Naive thymus-derived CD4-positive, alpha-beta T cell (primary cell): ENCODE data around the gene RDH14. TPM values are rescaled to one million over a fixed set of nuclear protein-coding genes. Genes with fewer than 3 reads are reported as not detected.

ENCODE experiments used
- ATAC-seq: fragments of 150-1000 bp; cut with Tn5 transposase; 2 replicates; pipeline ENCODE4 v1.10.0; 2021; ENCODE audit warnings: mild to moderate bottlenecking, moderate library complexity
- CTCF ChIA-PET: fragments of 350-600 bp; sonication (Branson Sonifier 250); formaldehyde crosslinking; loops from one replicate; lab custom pipeline; 2021; ENCODE audit warnings: antibody characterized with exemption; lab: Charles Lee
- POLR2A ChIA-PET: fragments of 350-600 bp; sonication (Branson Sonifier 250); formaldehyde crosslinking; loops from one replicate; lab custom pipeline; 2021; ENCODE audit warnings: antibody characterized with exemption, inconsistent platforms; lab: Charles Lee
- DNase-seq, 9 donors: peaks; one replicate each; pipeline versions ENCODE4 v3.0.0 to v3.0.0-alpha.2; 2020 to 2022; ENCODE audit warnings: mixed read lengths in 1 of 9
- H3K27ac ChIP-seq: one replicate; pipeline ENCODE4 v1.7.0; 2013; ENCODE audit warnings: mild to moderate bottlenecking, low read depth, low read length, moderate library complexity
- H3K27me3 ChIP-seq, 2 donors: one replicate each; pipeline ENCODE4 v1.7.0; 2013; ENCODE audit warnings: low read length in 2 of 2, mild to moderate bottlenecking in 2 of 2, moderate library complexity in 2 of 2; ENCODE audit not compliant: control insufficient read depth in 2 of 2, insufficient read depth in 2 of 2
- H3K36me3 ChIP-seq, 3 experiments: 1 replicate in 2 of 3; 2 replicates in 1 of 3; pipeline ENCODE4 v1.7.0; 2013; ENCODE audit warnings: low read length in 3 of 3, mild to moderate bottlenecking in 3 of 3, moderate library complexity in 1 of 3; ENCODE audit not compliant: insufficient read depth in 3 of 3, control insufficient read depth in 2 of 3
- H3K4me1 ChIP-seq, 2 donors: one replicate each; pipeline ENCODE4 v1.7.0; 2013; ENCODE audit warnings: low read length in 2 of 2, mild to moderate bottlenecking in 2 of 2, moderate library complexity in 1 of 2; ENCODE audit not compliant: control insufficient read depth in 2 of 2, insufficient read depth in 2 of 2
- H3K4me3 ChIP-seq: 2 replicates; pipeline ENCODE4 v1.7.0; 2013; ENCODE audit warnings: mild to moderate bottlenecking, low read length
- H3K9me3 ChIP-seq, 3 experiments: 1 replicate in 2 of 3; 2 replicates in 1 of 3; pipeline ENCODE4 v1.7.0; 2013; ENCODE audit warnings: low read length in 3 of 3; ENCODE audit not compliant: control insufficient read depth in 2 of 3
- H3K27ac Mint-ChIP-seq, 9 donors: one replicate each; pipeline ENCODE4 v1.8.0; 2020 to 2022; ENCODE audit warnings: mixed read lengths in 9 of 9, mild to moderate bottlenecking in 8 of 9, moderate library complexity in 5 of 9, inconsistent platforms in 2 of 9
- H3K27me3 Mint-ChIP-seq, 5 donors: one replicate each; pipeline ENCODE4 v1.8.0; 2021 to 2022; ENCODE audit warnings: mixed read lengths in 5 of 5, mild to moderate bottlenecking in 1 of 5
- H3K36me3 Mint-ChIP-seq, 5 donors: one replicate each; pipeline ENCODE4 v1.8.0; 2020 to 2022; ENCODE audit warnings: mixed read lengths in 5 of 5, mild to moderate bottlenecking in 3 of 5, inconsistent platforms in 1 of 5
- H3K4me1 Mint-ChIP-seq, 7 donors: one replicate each; pipeline ENCODE4 v1.8.0; 2020 to 2022; ENCODE audit warnings: mixed read lengths in 7 of 7, mild to moderate bottlenecking in 3 of 7, inconsistent platforms in 1 of 7
- H3K4me3 Mint-ChIP-seq, 10 donors: one replicate each; pipeline ENCODE4 v1.8.0; 2020 to 2022; ENCODE audit warnings: mild to moderate bottlenecking in 10 of 10, mixed read lengths in 10 of 10, moderate library complexity in 6 of 10, inconsistent platforms in 2 of 10
- H3K9me3 Mint-ChIP-seq, 11 donors: one replicate each; pipeline ENCODE4 v1.8.0; 2020 to 2022; ENCODE audit warnings: mixed read lengths in 11 of 11, mild to moderate bottlenecking in 4 of 11, inconsistent platforms in 1 of 11, moderate library complexity in 1 of 11
- intact Hi-C, 2 donors: fragments of 100-400 bp; cut with micrococcal nuclease; formaldehyde crosslinking; loops; one replicate each; pipeline ENCODE4 v1.15.1; 2023
- polyA plus RNA-seq, 2 donors: library from polyadenylated mRNA; unstranded; fragments of 300-500 nt; fragmentation: Illumina TruSeq; gene quantifications; one replicate each; pipeline ENCODE4 v1.2.3, GENCODE V29; 2021
- total RNA-seq, 6 experiments: library from RNA in 5 of 6; stranded (reverse) in 5 of 6; gene quantifications; 1 replicate in 5 of 6; 2 replicates in 1 of 6; pipeline ENCODE4 v1.2.3 and lab custom pipeline; 2021 to 2026

Gene RDH14
- total and polyA plus RNA-seq, 7 experiments from 2014 or later = 9.4 to 54.8 (median 17.7) TPM

GRCh38 chr2:18536697-18537096 is 23.8 kb downstream of the RDH14 start:
- ChIA-PET CTCF (interaction anchor here (1.0 kb wide), 1 partner anchor 17 kb away, joined by 3 read pairs; no protein-coding TSS in a partner anchor), POLR2A (no interaction called here)
- Histone ChIP-seq H3K36me3 (no peaks in the 10 kb centered on the region), H3K27ac (no peak overlapping the region), H3K27me3 (no peaks in the 10 kb centered on the region), H3K4me3 (no peak overlapping the region), H3K4me1 (no peaks in the 10 kb centered on the region), H3K9me3 (no peaks in the 10 kb centered on the region)
- H3K27me3 Mint-ChIP-seq = peaks cover 0 to 9% (median 3%) of the 10 kb centered on the region in 5 donors
- H3K4me1 Mint-ChIP-seq = peaks cover 0 to 4% (median 0%) of the 10 kb centered on the region in 7 donors
- H3K4me3 Mint-ChIP-seq = no peak overlapping the region
- peaks cover 0 to 13% (median 5%) of the 10 kb centered on the region in 11 donors for H3K9me3 Mint-ChIP-seq
- H3K27ac Mint-ChIP-seq = no peak overlapping the region
- DNase-seq (no peak), ATAC-seq (no peak)
- H3K36me3 Mint-ChIP-seq = peaks cover 0 to 11% (median 6%) of the 10 kb centered on the region in 5 donors
- intact Hi-C loops = no loop called here

- H3K27ac Mint-ChIP-seq = no peak overlapping the region
- peaks cover 0 to 8% (median 4%) of the 10 kb centered on the region in 5 donors for H3K36me3 Mint-ChIP-seq
- intact Hi-C loops = no loop called here
- no peaks in the 10 kb centered on the region for H3K27me3 ChIP-seq
- ChIA-PET CTCF (interaction anchor here (1.0 kb wide), 1 partner anchor 16 kb away, joined by 3 read pairs; no protein-coding TSS in a partner anchor), POLR2A (no interaction called here)
- H3K27ac ChIP-seq = no peak overlapping the region
- no peak overlapping the region for H3K4me3 ChIP-seq
- DNase-seq = no peak
- H3K9me3 Mint-ChIP-seq = peaks cover 0 to 9% (median 4%) of the 10 kb centered on the region in 11 donors
- H3K36me3 ChIP-seq = no peaks in the 10 kb centered on the region
- H3K4me1 Mint-ChIP-seq = peaks cover 0 to 4% (median 0%) of the 10 kb centered on the region in 7 donors
- H3K27me3 Mint-ChIP-seq = peaks cover 0 to 9% (median 0%) of the 10 kb centered on the region in 5 donors
- no peaks in the 10 kb centered on the region for H3K9me3 ChIP-seq
- no peaks in the 10 kb centered on the region for H3K4me1 ChIP-seq
- no peak for ATAC-seq
- no peak overlapping the region for H3K4me3 Mint-ChIP-seq
Observed at GRCh38 chr2:18536100-18536499, 24.4 kb downstream of the RDH14 start.

- Mint-ChIP-seq H3K27ac (no peak overlapping the region), H3K27me3 (peaks cover 0 to 10% (median 5%) of the 10 kb centered on the region in 5 donors), H3K4me3 (no peak overlapping the region), H3K4me1 (peaks cover 0 to 2% (median 0%) of the 10 kb centered on the region in 7 donors), H3K9me3 (peaks cover 0 to 2% (median 0%) of the 10 kb centered on the region in 11 donors), H3K36me3 (no peaks in the 10 kb centered on the region)
- intact Hi-C loops = no loop called here
- DNase-seq (no peak), ATAC-seq (no peak)
- Histone ChIP-seq H3K9me3 (no peaks in the 10 kb centered on the region), H3K4me3 (no peak overlapping the region), H3K36me3 (no peaks in the 10 kb centered on the region), H3K27me3 (no peaks in the 10 kb centered on the region), H3K27ac (no peak overlapping the region), H3K4me1 (no peaks in the 10 kb centered on the region)
- ChIA-PET CTCF (interaction anchor here (3.2 kb wide), 1 partner anchor 11 kb away, joined by 12 read pairs; no protein-coding TSS in a partner anchor), POLR2A (no interaction called here)
Observed at GRCh38 chr2:18531194-18531593, 29.3 kb downstream of the RDH14 start.

- no peaks in the 10 kb centered on the region for H3K36me3 Mint-ChIP-seq
Observed at GRCh38 chr2:18527822-18528221, 32.6 kb downstream of the RDH14 start.

GRCh38 chr2:18527326-18527725 is 33.1 kb downstream of the RDH14 start:
- H3K27ac ChIP-seq = no peak overlapping the region
- no peaks in the 10 kb centered on the region for H3K4me1 Mint-ChIP-seq
- no peak for ATAC-seq
- H3K9me3 ChIP-seq = no peaks in the 10 kb centered on the region
- no peak overlapping the region for H3K4me3 ChIP-seq
- H3K27me3 ChIP-seq = no peaks in the 10 kb centered on the region
- peaks cover 0 to 8% (median 0%) of the 10 kb centered on the region in 5 donors for H3K27me3 Mint-ChIP-seq
- ChIA-PET POLR2A (no interaction called here), CTCF (no interaction called here)
- no peaks in the 10 kb centered on the region for H3K36me3 ChIP-seq
- no peak overlapping the region for H3K27ac Mint-ChIP-seq
- intact Hi-C loops = no loop called here
- no peaks in the 10 kb centered on the region for H3K9me3 Mint-ChIP-seq
- no peaks in the 10 kb centered on the region for H3K36me3 Mint-ChIP-seq
- H3K4me3 Mint-ChIP-seq = no peak overlapping the region
- no peaks in the 10 kb centered on the region for H3K4me1 ChIP-seq
- DNase-seq = no peak

More at GRCh38 chr2:18527822-18528221, 32.6 kb downstream of the RDH14 start:
- ATAC-seq = no peak
- Mint-ChIP-seq H3K4me3 (no peak overlapping the region), H3K4me1 (no peaks in the 10 kb centered on the region), H3K27ac (no peak overlapping the region), H3K9me3 (no peaks in the 10 kb centered on the region), H3K27me3 (peaks cover 0 to 8% (median 0%) of the 10 kb centered on the region in 5 donors)
- H3K4me3 ChIP-seq = no peak overlapping the region
- ChIA-PET CTCF (no interaction called here), POLR2A (no interaction called here)
- intact Hi-C loops = no loop called here
- no peaks in the 10 kb centered on the region for H3K4me1 ChIP-seq
- no peaks in the 10 kb centered on the region for H3K36me3 ChIP-seq
- no peaks in the 10 kb centered on the region for H3K9me3 ChIP-seq
- H3K27me3 ChIP-seq = no peaks in the 10 kb centered on the region
- no peak for DNase-seq
- no peak overlapping the region for H3K27ac ChIP-seq

DNA sequence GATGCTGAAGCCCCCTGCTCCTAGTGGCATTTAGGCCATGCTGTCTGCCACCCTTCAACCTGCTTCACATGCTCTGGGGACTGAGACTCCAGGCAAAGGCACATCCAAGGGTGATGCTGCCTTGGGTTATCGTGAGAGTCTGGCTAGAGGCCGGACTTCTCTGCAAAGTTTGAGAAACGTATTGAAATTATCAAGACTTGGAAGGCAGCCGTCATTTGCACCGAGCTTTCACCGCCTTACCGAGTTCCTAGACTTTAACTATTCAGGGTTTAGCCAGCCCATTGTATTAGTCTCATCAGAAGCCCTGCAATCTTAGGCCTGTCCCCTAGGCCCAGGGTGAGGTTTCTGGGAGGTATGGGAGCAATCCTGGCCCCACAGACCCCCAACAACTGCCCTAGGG is 34.0 kb downstream of the RDH14 start:
- no peaks in the 10 kb centered on the region for H3K9me3 ChIP-seq
- no peak for ATAC-seq
- H3K9me3 Mint-ChIP-seq = no peaks in the 10 kb centered on the region
- ChIA-PET CTCF (interaction anchor here (1.3 kb wide), 2 partner anchors 8 to 1338 kb away, joined by 6 read pairs; no protein-coding TSS in a partner anchor), POLR2A (no interaction called here)
- H3K4me3 Mint-ChIP-seq = no peak overlapping the region
- intact Hi-C loops = no loop called here
- no peaks in the 10 kb centered on the region for H3K36me3 Mint-ChIP-seq
- no peaks in the 10 kb centered on the region for H3K36me3 ChIP-seq
- no peaks in the 10 kb centered on the region for H3K4me1 Mint-ChIP-seq
- no peaks in the 10 kb centered on the region for H3K27me3 ChIP-seq
- H3K27ac Mint-ChIP-seq = no peak overlapping the region
- H3K4me3 ChIP-seq = no peak overlapping the region
- no peak for DNase-seq
- H3K27ac ChIP-seq = no peak overlapping the region
- H3K27me3 Mint-ChIP-seq = peaks cover 0 to 8% (median 0%) of the 10 kb centered on the region in 5 donors
- no peaks in the 10 kb centered on the region for H3K4me1 ChIP-seq

- Mint-ChIP-seq H3K27ac (no peak overlapping the region), H3K9me3 (no peaks in the 10 kb centered on the region), H3K4me1 (no peaks in the 10 kb centered on the region), H3K27me3 (peaks cover 0 to 6% (median 0%) of the 10 kb centered on the region in 5 donors), H3K36me3 (no peaks in the 10 kb centered on the region), H3K4me3 (no peak overlapping the region)
- Histone ChIP-seq H3K4me3 (no peak overlapping the region), H3K9me3 (no peaks in the 10 kb centered on the region), H3K27ac (no peak overlapping the region), H3K4me1 (no peaks in the 10 kb centered on the region), H3K36me3 (no peaks in the 10 kb centered on the region), H3K27me3 (no peaks in the 10 kb centered on the region)
- ChIA-PET CTCF (interaction anchor here (1.3 kb wide), 3 partner anchors 8 to 1338 kb away, joined by 3 to 6 read pairs (median 6); no protein-coding TSS in a partner anchor), POLR2A (no interaction called here)
- DNase-seq (no peak), ATAC-seq (no peak)
- intact Hi-C loops = no loop called here
Observed at GRCh38 chr2:18525852-18526251, 34.6 kb downstream of the RDH14 start.
